B cell (primary cell): ENCODE measurements around the gene GNAI3. TPM values are rescaled to one million over a fixed set of nuclear protein-coding genes. Genes with fewer than 3 reads are reported as not detected.

Experiments used
- ATAC-seq: fragments of 200-7000 bp; cut with Tn5 transposase; one replicate; pipeline ENCODE4 v1.10.0; 2021; ENCODE audit warnings: low read depth, mild to moderate bottlenecking, moderate number of reproducible peaks, moderate library complexity
- CTCF ChIA-PET: fragments of 350-600 bp; sonication (Branson Sonifier 250); formaldehyde crosslinking; loops from one replicate; lab custom pipeline; 2021; ENCODE audit warnings: antibody characterized with exemption, inconsistent platforms; lab: Charles Lee
- POLR2A ChIA-PET: fragments of 350-600 bp; sonication (Branson Sonifier 250); formaldehyde crosslinking; loops from one replicate; lab custom pipeline; 2021; ENCODE audit warnings: antibody characterized with exemption; lab: Charles Lee
- DNase-seq: peaks from one replicate; pipeline ENCODE4 v3.0.0; 2013
- H2AFZ ChIP-seq: 2 replicates; pipeline ENCODE4 v1.6.1; 2012; ENCODE audit warnings: mild to moderate bottlenecking, low read depth, low read length; ENCODE audit not compliant: insufficient read depth, poor library complexity, severe bottlenecking
- H3K27ac ChIP-seq, 2 donors: 1 replicate in 1 of 2; 2 replicates in 1 of 2; pipeline ENCODE4 v1.5.1; 2012 to 2013; ENCODE audit warnings: low read length in 2 of 2, mild to moderate bottlenecking in 2 of 2, moderate library complexity in 1 of 2
- H3K27me3 ChIP-seq, 4 experiments: fragments of 200-600 bp in 1 of 4; sonication (generic) in 1 of 4; replicated peaks in 1 of 4; 1 replicate in 2 of 4; 2 replicates in 2 of 4; pipeline versions ENCODE4 v1.6.1 to v1.7.0; 2013 to 2016; ENCODE audit warnings: low read length in 3 of 4, mild to moderate bottlenecking in 2 of 4, mixed read lengths in 1 of 4, moderate library complexity in 1 of 4; ENCODE audit not compliant: insufficient read depth in 4 of 4, control insufficient read depth in 3 of 4; ENCODE audit errors: control extremely low read depth in 1 of 4
- H3K36me3 ChIP-seq, 2 experiments: replicated peaks in 1 of 2; 1 replicate in 1 of 2; 2 replicates in 1 of 2; pipeline versions ENCODE4 v1.6.1 to v1.7.1; 2013; ENCODE audit warnings: low read length in 1 of 2; ENCODE audit not compliant: insufficient read depth in 2 of 2, control insufficient read depth in 1 of 2; ENCODE audit errors: control extremely low read depth in 1 of 2, extremely low read depth in 1 of 2
- H3K4me1 ChIP-seq, 2 donors: fragments of 200-600 bp in 1 of 2; sonication (generic) in 1 of 2; 1 replicate in 1 of 2; 2 replicates in 1 of 2; pipeline versions ENCODE4 v1.5.1 to v1.6.1; 2013 to 2017; ENCODE audit warnings: low read length in 2 of 2; ENCODE audit not compliant: control insufficient read depth in 2 of 2, insufficient read depth in 2 of 2
- H3K4me2 ChIP-seq: replicated peaks from 2 replicates; pipeline ENCODE3; 2012; ENCODE audit warnings: mild to moderate bottlenecking, low read depth, low read length; ENCODE audit not compliant: poor library complexity, severe bottlenecking
- H3K4me3 ChIP-seq, 5 experiments: fragments of 200-600 bp in 1 of 5; sonication (generic) in 1 of 5; 1 replicate in 3 of 5; 2 replicates in 2 of 5; pipeline versions ENCODE4 v1.5.1 to v1.7.0; 2011 to 2016; ENCODE audit warnings: low read length in 4 of 5, mild to moderate bottlenecking in 4 of 5, low read depth in 2 of 5, control low read depth in 1 of 5, moderate library complexity in 1 of 5; ENCODE audit not compliant: insufficient read depth in 1 of 5; ENCODE audit errors: control extremely low read depth in 1 of 5, extremely low read depth in 1 of 5
- H3K79me2 ChIP-seq: fragments of 200-600 bp; sonication (generic); one replicate; pipeline ENCODE4 v1.6.0; 2016; ENCODE audit warnings: low read length; ENCODE audit not compliant: control insufficient read depth, insufficient read depth
- H3K9ac ChIP-seq: fragments of 200-600 bp; sonication (generic); 2 replicates; pipeline ENCODE4 v1.6.1; 2017; ENCODE audit warnings: mild to moderate bottlenecking, low read length, moderate library complexity
- H3K9me3 ChIP-seq, 3 donors: one replicate each; pipeline versions ENCODE4 v1.6.1 to v1.7.1; 2013; ENCODE audit warnings: low read length in 2 of 3; ENCODE audit not compliant: control insufficient read depth in 2 of 3, insufficient read depth in 1 of 3; ENCODE audit errors: control extremely low read depth in 1 of 3
- H4K20me1 ChIP-seq: 2 replicates; pipeline ENCODE4 v1.6.0; 2012; ENCODE audit warnings: mild to moderate bottlenecking, low read length; ENCODE audit not compliant: insufficient read depth, control insufficient read depth, poor library complexity, severe bottlenecking
- H3K27ac Mint-ChIP-seq: one replicate; pipeline ENCODE4 v1.8.0; 2021; ENCODE audit warnings: mixed read lengths
- H3K27me3 Mint-ChIP-seq: one replicate; pipeline ENCODE4 v1.8.0; 2021; ENCODE audit warnings: mixed read lengths
- H3K4me1 Mint-ChIP-seq: one replicate; pipeline ENCODE4 v1.8.0; 2021; ENCODE audit warnings: mixed read lengths
- H3K4me3 Mint-ChIP-seq: one replicate; pipeline ENCODE4 v1.8.0; 2021; ENCODE audit warnings: mixed read lengths
- H3K9me3 Mint-ChIP-seq: one replicate; pipeline ENCODE4 v1.8.0; 2022; ENCODE audit warnings: mixed read lengths; ENCODE audit not compliant: insufficient read depth
- CTCF ChIP-seq: fragments of 200-600 bp; IDR thresholded peaks from one replicate; pipeline ENCODE4 v1.8.0; 2022; ENCODE audit warnings: antibody characterized with exemption, mild to moderate bottlenecking
- EZH2 ChIP-seq: IDR thresholded peaks from 2 replicates; pipeline ENCODE4 v1.6.1; 2012; ENCODE audit warnings: borderline replicate concordance, low read depth, mild to moderate bottlenecking, moderate library complexity, low read length; ENCODE audit not compliant: insufficient read depth, poor library complexity, severe bottlenecking
- WGBS: methylation state at CpG from one replicate; pipeline ENCODE4 v1.1.5; 2013; ENCODE audit warnings: missing lambda C conversion rate; ENCODE audit not compliant: insufficient coverage; 5-methylcytosine and 5-hydroxymethylcytosine counted together
- intact Hi-C: fragments of 100-400 bp; cut with micrococcal nuclease; formaldehyde crosslinking; loops from one replicate; pipeline ENCODE4 v1.10.0; 2022
- polyA plus RNA-seq: library from polyadenylated mRNA; depleted of rRNA; stranded (reverse); fragments of >200 nt; gene quantifications from 2 replicates; pipeline ENCODE4 v1.2.3, GENCODE V29; 2012
- total RNA-seq, 2 donors: library from RNA; stranded (reverse); fragments of 120-200 nt in 1 of 2; gene quantifications; 1 replicate in 1 of 2; 2 replicates in 1 of 2; pipeline versions ENCODE4 v1.2.3 to v1.2.4, GENCODE V29; 2013 to 2022

Gene GNAI3
- total and polyA plus RNA-seq, 2 donors (not counting 1 experiment from before 2014, with no cell fraction given), result 1.6 to 8.5 TPM

- 21% methylated on average over 5 of the region's 5 CpGs for WGBS
These were observed 92.0 kb downstream of the GNAI3 start for GRCh38 chr1:109640285-109640865.

More at GRCh38 chr1:109640285-109640865, 92.0 kb downstream of the GNAI3 start:
- peak; percentile 96 for TF ChIP-seq CTCF
- no peak for TF ChIP-seq EZH2
- H3K79me2 ChIP-seq, result no peaks in the 10 kb centered on the region
- no peaks in the 10 kb centered on the region for H4K20me1 ChIP-seq
- H3K27me3 Mint-ChIP-seq, result peaks cover 4% of the 10 kb centered on the region
- no peak overlapping the region for H3K4me2 ChIP-seq
- ATAC-seq (peak; percentile 84), DNase-seq (peak; percentile 87)
- intact Hi-C loops, result loop anchor here (1.0 kb wide), 2 partner anchors 94 to 371 kb away; no protein-coding TSS in a partner anchor
- no peak overlapping the region for H3K27ac Mint-ChIP-seq
- H3K9me3 ChIP-seq, result no peaks in the 10 kb centered on the region
- H3K4me3 ChIP-seq, result no peak overlapping the region
- H3K9ac ChIP-seq, result no peak overlapping the region
- no peak overlapping the region for H3K4me3 Mint-ChIP-seq
- H3K27ac ChIP-seq, result no peak overlapping the region
- peaks cover 13% of the 10 kb centered on the region for H3K4me1 Mint-ChIP-seq
- peak overlapping the region; percentile 1 for H2AFZ ChIP-seq
- POLR2A ChIA-PET, result interaction anchor here (0.6 to 1.5 kb wide), 3 partner anchors 92 to 371 kb away, joined by 3 to 8 read pairs (median 6); partner anchors contain the start of gene GNAI3
- CTCF ChIA-PET, result interaction anchor here (0.6 to 16.5 kb wide), 57 partner anchors 10 to 465 kb away, joined by 3 to 276 read pairs (median 4); partner anchors contain the start of genes AHCYL1, AMPD2, ATXN7L2 and GNAI3
- no peaks in the 10 kb centered on the region for H3K36me3 ChIP-seq
- peaks cover 4 to 14% of the 10 kb centered on the region in 2 donors for H3K4me1 ChIP-seq
- H3K9me3 Mint-ChIP-seq, result no peaks in the 10 kb centered on the region
- H3K27me3 ChIP-seq, result peaks cover 0 to 2% (median 0%) of the 10 kb centered on the region in 4 experiments
